GF-D8 (cell line): ENCODE measurements around the gene PTCD2.

Experiments used
- DNase-seq: peaks from one replicate; lab custom pipeline; 2025; lab: John Stamatoyannopoulos, UW

PTCD2 gene

GRCh38 chr5:72415616-72416325 is 95.6 kb downstream of the PTCD2 start:
- DNase-seq: no peak

- DNase-seq: no peak
Observed at GRCh38 chr5:72417333-72418062, 97.3 kb downstream of the PTCD2 start.
